Measurements from ENCODE around the gene OLIG2. TPM values are rescaled to one million over a fixed set of nuclear protein-coding genes. Genes with fewer than 3 reads are reported as not detected.
A peak's percentile ranks its signal among the peaks of the same experiment; 100 is the strongest.

Gene OLIG2
- total and polyA plus RNA-seq, 2 experiments from 2014 or later: 0.15 to 1.4 TPM

- ATAC-seq (peak; percentile 82), DNase-seq (ENCODE audit: low spot score) (no peak)
- no peaks in the 10 kb centered on the region; the same call in 2 of the 3 replicates for H3K9me3 Mint-ChIP-seq
- no peaks in the 10 kb centered on the region; the same call in 2 of the 3 replicates for H3K36me3 Mint-ChIP-seq (ENCODE audit: low read depth)
- peaks cover 44% of the 10 kb centered on the region for H3K27me3 ChIP-seq (ENCODE audit: insufficient read depth)
- H3K4me3 ChIP-seq: no peak overlapping the region
- H3K4me3 Mint-ChIP-seq: no peak overlapping the region
- peaks cover 10% of the 10 kb centered on the region for H3K9me2 ChIP-seq (ENCODE audit: insufficient read depth)
- H3K27me3 Mint-ChIP-seq (ENCODE audit: insufficient read depth, low read depth, poor library complexity): peaks cover 21% of the 10 kb centered on the region
- no peak for TF ChIP-seq JUNB (IDR thresholded peaks at IDR 0.05; ENCODE audit: unreplicated experiment)
- TF ChIP-seq ZNF114 (CRISPR knock-in tag; IDR thresholded peaks at IDR 0.05): no peak
- TF ChIP-seq EZH2 (IDR thresholded peaks at IDR 0.05; ENCODE audit: low read depth, unreplicated experiment): no peak
- no peak for TF ChIP-seq POLR2AphosphoS5 (IDR thresholded peaks at IDR 0.05; ENCODE audit: low read depth)
- no peak for TF ChIP-seq ETS1 (IDR thresholded peaks at IDR 0.05)
- TF ChIP-seq NANOG (IDR thresholded peaks at IDR 0.05; ENCODE audit: borderline replicate concordance): no peak
- no peak for TF ChIP-seq EZH2phosphoT487 (IDR thresholded peaks at IDR 0.05; ENCODE audit: unreplicated experiment)
- TF ChIP-seq ZNF462 (CRISPR knock-in tag; IDR thresholded peaks at IDR 0.05): no peak
- no peak for TF ChIP-seq CREB1 (CRISPR knock-in tag; IDR thresholded peaks at IDR 0.05; ENCODE audit: low read depth)
- TF ChIP-seq STAT1 (IDR thresholded peaks at IDR 0.05; ENCODE audit: unreplicated experiment): no peak
- TF ChIP-seq CTCF (conservative IDR thresholded peaks at IDR 0.05; ENCODE audit: low read depth in 2 of 2): no peak
- no peak for TF ChIP-seq ZNF331 (CRISPR knock-in tag; IDR thresholded peaks at IDR 0.05; ENCODE audit: low read depth)
- TF ChIP-seq REST (IDR thresholded peaks at IDR 0.05; ENCODE audit: unreplicated experiment): no peak
- H3K79me2 ChIP-seq (replicated peaks; ENCODE audit: insufficient read depth): no peaks in the 10 kb centered on the region
- H2AFZ ChIP-seq: no peak overlapping the region
- H3K4me2 ChIP-seq: no peak overlapping the region
- peaks cover 8% of the 10 kb centered on the region for H3K4me1 Mint-ChIP-seq
- H3K27ac ChIP-seq (ENCODE audit: low read depth): no peak overlapping the region
- no peaks in the 10 kb centered on the region for H3F3A ChIP-seq (replicated peaks; ENCODE audit: low read depth)
- no peak overlapping the region for H3K27ac Mint-ChIP-seq
- no peaks in the 10 kb centered on the region for H3K36me3 ChIP-seq (ENCODE audit: insufficient read depth)
- H3K4me1 ChIP-seq (ENCODE audit: insufficient read depth): peaks cover 6% of the 10 kb centered on the region; the same call in 1 of the 2 replicates
- no peaks in the 10 kb centered on the region; the same call in 1 of the 2 replicates for H4K20me1 ChIP-seq (replicated peaks; ENCODE audit: insufficient read depth)
Measured at GRCh38 chr21:33014331-33014730, 11.4 kb upstream of the OLIG2 start.
